NCI-H82 treated with DMSO at 0.1 percent for 48 hours (cell line): ENCODE measurements around the gene HS6ST1.
"Not testable (repeated sequence)": the region's sequence is repeated elsewhere in the genome, so short reads cannot be mapped to it uniquely, and the experiment has no call there.

Experiments used
- DNase-seq: peaks from one replicate; lab custom pipeline; 2025; ENCODE audit not compliant: unreplicated experiment; lab: John Stamatoyannopoulos, UW

Gene HS6ST1

GRCh38 chr2:128269990-128270671 is 48.5 kb downstream of the HS6ST1 start:
- no peak for DNase-seq

- no peak for DNase-seq
These were observed 49.3 kb downstream of the HS6ST1 start for GRCh38 chr2:128269063-128269989.

- not testable (repeated sequence) for DNase-seq
These were observed 50.1 kb downstream of the HS6ST1 start for GRCh38 chr2:128268611-128269010.

GRCh38 chr2:128268145-128268544 is 50.5 kb downstream of the HS6ST1 start:
- not testable (repeated sequence) for DNase-seq

- DNase-seq = not testable (repeated sequence)
These were observed 51.0 kb downstream of the HS6ST1 start for GRCh38 chr2:128267649-128268048.

GRCh38 chr2:128267197-128267596 is 51.5 kb downstream of the HS6ST1 start:
- not testable (repeated sequence) for DNase-seq

GRCh38 chr2:128266463-128266862 is 52.2 kb downstream of the HS6ST1 start:
- not testable (repeated sequence) for DNase-seq

- DNase-seq = not testable (repeated sequence)
These were observed 53.1 kb downstream of the HS6ST1 start for GRCh38 chr2:128265608-128265993.

GRCh38 chr2:128264881-128265607 is 53.6 kb downstream of the HS6ST1 start:
- DNase-seq = no peak

GRCh38 chr2:128263902-128264331 is 54.8 kb downstream of the HS6ST1 start:
- DNase-seq = no peak

- no peak for DNase-seq
These were observed 56.1 kb downstream of the HS6ST1 start for GRCh38 chr2:128262315-128263253.

GRCh38 chr2:128261245-128262128 is 57.2 kb downstream of the HS6ST1 start:
- DNase-seq = no peak

- DNase-seq = no peak
These were observed 58.2 kb downstream of the HS6ST1 start for GRCh38 chr2:128260239-128261138.

- no peak for DNase-seq
These were observed 59.1 kb downstream of the HS6ST1 start for GRCh38 chr2:128259585-128259984.

GRCh38 chr2:128258218-128258617 is 60.5 kb downstream of the HS6ST1 start:
- DNase-seq = no peak

- no peak for DNase-seq
These were observed 66.2 kb downstream of the HS6ST1 start for GRCh38 chr2:128252501-128252900.

- not testable (repeated sequence) for DNase-seq
These were observed 66.6 kb downstream of the HS6ST1 start for GRCh38 chr2:128252086-128252485.
